Mesothelial cell of epicardium (in vitro differentiated cells): ENCODE data around the gene PLAAT1. TPM values are rescaled to one million over a fixed set of nuclear protein-coding genes. Genes with fewer than 3 reads are reported as not detected.

ENCODE experiments used
- DNase-seq, 2 experiments: peaks; one replicate each; pipeline ENCODE4 v3.0.0; 2021; ENCODE audit warnings: low spot score in 2 of 2; ENCODE audit not compliant: unreplicated experiment in 2 of 2
- H3K27ac Mint-ChIP-seq: 2 replicates; pipeline ENCODE4 v1.8.0; 2021; ENCODE audit warnings: mixed read lengths
- H3K27me3 Mint-ChIP-seq: 2 replicates; pipeline ENCODE4 v1.8.0; 2021; ENCODE audit warnings: low read depth, mixed read lengths
- H3K36me3 Mint-ChIP-seq: 2 replicates; pipeline ENCODE4 v1.8.0; 2021; ENCODE audit warnings: mixed read lengths
- H3K4me1 Mint-ChIP-seq: 2 replicates; pipeline ENCODE4 v1.8.0; 2021; ENCODE audit warnings: mixed read lengths
- H3K4me3 Mint-ChIP-seq: 2 replicates; pipeline ENCODE4 v1.8.0; 2021; ENCODE audit warnings: mild to moderate bottlenecking, moderate library complexity, mixed read lengths
- H3K9me3 Mint-ChIP-seq: 2 replicates; pipeline ENCODE4 v1.8.0; 2021; ENCODE audit warnings: mixed read lengths
- CTCF ChIP-seq: fragments of 200-600 bp; sonication (generic); IDR thresholded peaks from one replicate; pipeline ENCODE4 v1.5.0; 2021; ENCODE audit warnings: antibody characterized with exemption; ENCODE audit not compliant: unreplicated experiment
- total RNA-seq: library from RNA; stranded (reverse); gene quantifications from 3 replicates; pipeline ENCODE4 v1.2.1, GENCODE V29; 2021

PLAAT1 gene
- total RNA-seq, 1 donor from 2014 or later: 2.1 TPM

DNA sequence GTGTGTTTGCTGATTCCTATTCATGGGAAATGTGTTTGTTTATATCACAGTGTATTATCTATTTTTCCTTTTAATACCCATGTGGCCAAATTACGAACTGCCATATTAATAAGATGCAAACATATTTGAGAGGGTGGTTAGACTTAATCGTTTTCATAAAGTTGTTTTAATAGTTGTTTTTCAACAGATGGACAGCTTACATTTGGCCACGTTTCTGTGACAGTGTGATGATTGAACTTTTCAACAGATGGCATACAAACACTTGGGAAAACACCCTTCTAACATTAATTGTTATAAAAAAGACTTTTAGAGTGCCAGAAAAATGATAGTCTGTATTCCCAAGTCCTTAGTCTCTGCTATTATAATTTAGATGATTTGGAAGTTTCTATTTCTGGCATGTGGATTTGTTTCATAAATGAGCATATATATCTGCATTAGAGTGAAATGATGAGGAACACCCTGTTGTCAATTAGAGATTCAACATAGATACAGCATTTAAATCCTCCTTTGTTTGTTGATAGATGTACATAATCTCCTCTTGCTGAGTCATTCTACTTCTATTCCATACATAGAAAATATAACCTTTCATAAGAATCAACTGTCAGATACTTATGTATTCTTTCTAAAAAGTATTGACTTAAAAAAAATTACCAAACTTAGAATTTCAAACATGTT is 13.1 kb downstream of the PLAAT1 start:
- no peaks in the 10 kb centered on the region for H3K4me1 Mint-ChIP-seq
- H3K9me3 Mint-ChIP-seq: peaks cover 22% of the 10 kb centered on the region
- H3K4me3 Mint-ChIP-seq: no peak overlapping the region
- H3K27ac Mint-ChIP-seq: no peak overlapping the region
- no peak for DNase-seq
- peaks cover 9% of the 10 kb centered on the region for H3K36me3 Mint-ChIP-seq
- H3K27me3 Mint-ChIP-seq: peaks cover 3% of the 10 kb centered on the region
- TF ChIP-seq CTCF: no peak

- H3K27me3 Mint-ChIP-seq: no peaks in the 10 kb centered on the region
- H3K9me3 Mint-ChIP-seq: peaks cover 4% of the 10 kb centered on the region
Observed at GRCh38 chr3:193261970-193262369, 20.9 kb downstream of the PLAAT1 start.

GRCh38 chr3:193262707-193263106 is 21.7 kb downstream of the PLAAT1 start:
- no peak overlapping the region for H3K4me3 Mint-ChIP-seq
- H3K4me1 Mint-ChIP-seq: no peaks in the 10 kb centered on the region
- no peak for TF ChIP-seq CTCF
- H3K9me3 Mint-ChIP-seq: peaks cover 4% of the 10 kb centered on the region
- no peaks in the 10 kb centered on the region for H3K36me3 Mint-ChIP-seq
- H3K27ac Mint-ChIP-seq: no peak overlapping the region
- no peaks in the 10 kb centered on the region for H3K27me3 Mint-ChIP-seq
- DNase-seq: no peak

More at GRCh38 chr3:193261970-193262369, 20.9 kb downstream of the PLAAT1 start:
- H3K36me3 Mint-ChIP-seq: no peaks in the 10 kb centered on the region
- H3K4me1 Mint-ChIP-seq: no peaks in the 10 kb centered on the region
- no peak overlapping the region for H3K4me3 Mint-ChIP-seq
- DNase-seq: no peak
- TF ChIP-seq CTCF: no peak
- H3K27ac Mint-ChIP-seq: no peak overlapping the region

GRCh38 chr3:193269343-193270028 is 28.5 kb downstream of the PLAAT1 start:
- no peak overlapping the region for H3K4me3 Mint-ChIP-seq
- no peaks in the 10 kb centered on the region for H3K36me3 Mint-ChIP-seq
- no peak for TF ChIP-seq CTCF
- peaks cover 3% of the 10 kb centered on the region for H3K9me3 Mint-ChIP-seq
- H3K27me3 Mint-ChIP-seq: no peaks in the 10 kb centered on the region
- H3K4me1 Mint-ChIP-seq: peaks cover 4% of the 10 kb centered on the region
- no peak overlapping the region for H3K27ac Mint-ChIP-seq
- no peak for DNase-seq

- no peak overlapping the region for H3K4me3 Mint-ChIP-seq
- no peak overlapping the region for H3K27ac Mint-ChIP-seq
- H3K4me1 Mint-ChIP-seq: peaks cover 4% of the 10 kb centered on the region
- H3K9me3 Mint-ChIP-seq: peaks cover 3% of the 10 kb centered on the region
- no peak for DNase-seq
- H3K36me3 Mint-ChIP-seq: no peaks in the 10 kb centered on the region
- no peak for TF ChIP-seq CTCF
- no peaks in the 10 kb centered on the region for H3K27me3 Mint-ChIP-seq
Observed at GRCh38 chr3:193270451-193270850, 29.4 kb downstream of the PLAAT1 start.
